HCT116 (cell line): ENCODE data around the gene ZNF839. TPM values are rescaled to one million over a fixed set of nuclear protein-coding genes. Genes with fewer than 3 reads are reported as not detected.

Experiments
- ATAC-seq: fragments of 200-7000 bp; cut with Tn5 transposase; 2 replicates; pipeline ENCODE4 v1.9.1; 2020; ENCODE audit warnings: mild to moderate bottlenecking, moderate library complexity
- BruUV-seq: library from RNA; stranded (reverse); fragments of 400-500 nt; replicated peaks from 2 replicates; lab custom pipeline; 2021; lab: Mats Ljungman, UMichigan
- CTCF ChIA-PET: fragments of 300-600 bp; sonication (Branson Sonifier 250); formaldehyde crosslinking; loops from one replicate; lab custom pipeline; 2021; ENCODE audit warnings: antibody characterized with exemption; lab: Charles Lee
- POLR2A ChIA-PET: fragments of 300-600, 350-600 bp; sonication (Branson Sonifier 250); formaldehyde crosslinking; loops from one replicate; lab custom pipeline; 2021; ENCODE audit warnings: antibody characterized with exemption; lab: Charles Lee
- RAD21 ChIA-PET, 2 experiments: fragments of 300-600 bp; sonication (Branson Sonifier 250); formaldehyde crosslinking; loops; one replicate each; lab custom pipeline; 2023; ENCODE audit warnings: low total read pairs in 2 of 2; ENCODE audit not compliant: uncharacterized antibody in 2 of 2, unreplicated experiment in 2 of 2, low non-redundant PET in 1 of 2; lab: Charles Lee
- DNase-seq: peaks from one replicate; pipeline ENCODE4 v3.0.0-alpha.2; 2010; ENCODE audit warnings: low read depth, low spot score
- H2AFZ ChIP-seq: fragments of 200-600 bp; shearing (Covaris generic), sonication (generic); 2 replicates; pipeline ENCODE4 v1.6.1; 2017; ENCODE audit warnings: low read depth, mixed run types, mixed read lengths, antibody characterized with exemption, low read length; ENCODE audit not compliant: poor library complexity, severe bottlenecking
- H3K27ac ChIP-seq: 2 replicates; pipeline ENCODE4 v1.5.1; 2012; ENCODE audit warnings: low read depth, low read length
- H3K27me3 ChIP-seq: fragments of 200-600 bp; sonication (generic); 2 replicates; pipeline ENCODE4 v1.6.1; 2016; ENCODE audit warnings: mixed run types, low read length, mixed read lengths; ENCODE audit not compliant: insufficient read depth
- H3K36me3 ChIP-seq, 2 experiments: fragments of 200-500 bp in 1 of 2; fragments of 200-600 bp in 1 of 2; sonication (Bioruptor generic) in 1 of 2; sonication (generic) in 1 of 2; 2 replicates each; pipeline versions ENCODE4 v1.5.1 to v1.6.1; 2014 to 2016; ENCODE audit warnings: low read length in 2 of 2, inconsistent platforms in 1 of 2, mixed read lengths in 1 of 2, mixed run types in 1 of 2; ENCODE audit not compliant: insufficient read depth in 2 of 2, control insufficient read depth in 1 of 2
- H3K4me1 ChIP-seq, 2 experiments: fragments of 200-600 bp in 1 of 2; sonication (generic) in 1 of 2; 2 replicates each; pipeline versions ENCODE4 v1.5.1 to v1.6.1; 2012 to 2017; ENCODE audit warnings: low read length in 2 of 2, inconsistent platforms in 1 of 2, mild to moderate bottlenecking in 1 of 2, mixed read lengths in 1 of 2, mixed run types in 1 of 2, moderate library complexity in 1 of 2; ENCODE audit not compliant: insufficient read depth in 2 of 2, control insufficient read depth in 1 of 2
- H3K4me2 ChIP-seq: fragments of 200-600 bp; sonication (generic); 2 replicates; pipeline ENCODE4 v1.6.1; 2017; ENCODE audit warnings: mixed run types, low read length, mixed read lengths
- H3K4me3 ChIP-seq, 2 experiments: fragments of 200-600 bp in 1 of 2; sonication (generic) in 1 of 2; replicated peaks in 1 of 2; 2 replicates each; pipeline ENCODE4 v1.5.1; 2011 to 2016; ENCODE audit warnings: low read length in 2 of 2, control low read depth in 1 of 2, low read depth in 1 of 2, mild to moderate bottlenecking in 1 of 2, mixed read lengths in 1 of 2, mixed run types in 1 of 2
- H3K79me2 ChIP-seq: fragments of 200-600 bp; sonication (generic); 2 replicates; pipeline ENCODE4 v1.6.1; 2017; ENCODE audit warnings: mild to moderate bottlenecking, mixed run types, low read length, moderate library complexity, mixed read lengths; ENCODE audit not compliant: insufficient read depth
- H3K9ac ChIP-seq: fragments of 200-600 bp; sonication (generic); 2 replicates; pipeline ENCODE4 v1.6.1; 2016; ENCODE audit warnings: low read length, mixed read lengths
- H3K9me2 ChIP-seq: fragments of 200-600 bp; sonication (generic), shearing (Covaris generic); 2 replicates; pipeline ENCODE4 v1.6.1; 2017; ENCODE audit warnings: mixed run types, mild to moderate bottlenecking, moderate library complexity; ENCODE audit not compliant: insufficient read depth
- H3K9me3 ChIP-seq, 2 experiments: fragments of 200-500 bp in 1 of 2; fragments of 200-600 bp in 1 of 2; sonication (Bioruptor generic) in 1 of 2; sonication (generic) in 1 of 2; 2 replicates each; pipeline ENCODE4 v1.6.1; 2014 to 2017; ENCODE audit warnings: low read length in 2 of 2, mixed read lengths in 2 of 2, inconsistent platforms in 1 of 2, low read depth in 1 of 2, mild to moderate bottlenecking in 1 of 2, mixed run types in 1 of 2, moderate library complexity in 1 of 2; ENCODE audit not compliant: control insufficient read depth in 1 of 2, insufficient read depth in 1 of 2
- H4K20me1 ChIP-seq: fragments of 200-600 bp; sonication (generic), shearing (Covaris generic); 2 replicates; pipeline ENCODE4 v1.6.1; 2017; ENCODE audit warnings: mixed run types, mild to moderate bottlenecking, moderate library complexity; ENCODE audit not compliant: insufficient read depth
- ATF3 ChIP-seq: IDR thresholded peaks from 2 replicates; pipeline ENCODE4 v1.6.1; 2012
- CBX3 ChIP-seq: IDR thresholded peaks from 2 replicates; pipeline ENCODE4 v1.6.1; 2012; ENCODE audit warnings: low read depth
- CTCF ChIP-seq, 3 experiments: fragments of 200-600 bp in 1 of 3; sonication (generic) in 1 of 3; IDR thresholded peaks in 2 of 3; conservative IDR thresholded peaks in 1 of 3; 2 replicates each; pipeline ENCODE4 v1.5.1; 2012 to 2017; ENCODE audit warnings: low read depth in 2 of 3, low read length in 2 of 3, antibody characterized with exemption in 1 of 3, borderline replicate concordance in 1 of 3, control low read depth in 1 of 3, mild to moderate bottlenecking in 1 of 3, mixed read lengths in 1 of 3, mixed run types in 1 of 3, moderate library complexity in 1 of 3; ENCODE audit not compliant: insufficient read depth in 1 of 3
- EGR1 ChIP-seq: IDR thresholded peaks from 2 replicates; pipeline ENCODE4 v1.6.1; 2012; ENCODE audit warnings: low read depth
- ELF1 ChIP-seq: IDR thresholded peaks from 2 replicates; pipeline ENCODE4 v1.6.1; 2012; ENCODE audit warnings: low read depth, borderline replicate concordance
- EZH2 ChIP-seq: fragments of 200-600 bp; sonication (generic); IDR thresholded peaks from 2 replicates; pipeline ENCODE4 v1.6.1; 2017; ENCODE audit warnings: antibody characterized with exemption, mixed run types
- EZH2phosphoT487 ChIP-seq: fragments of 200-600 bp; IDR thresholded peaks from 2 replicates; pipeline ENCODE4 v1.6.1; 2018; ENCODE audit warnings: antibody characterized with exemption, borderline replicate concordance
- JUND ChIP-seq: IDR thresholded peaks from 2 replicates; pipeline ENCODE4 v1.6.1; 2012
- MAX ChIP-seq: IDR thresholded peaks from 2 replicates; pipeline ENCODE4 v1.6.1; 2012
- POLR2A ChIP-seq: IDR thresholded peaks from 2 replicates; pipeline ENCODE4 v1.7.0; 2011; ENCODE audit warnings: borderline replicate concordance; ENCODE audit not compliant: insufficient read depth, insufficient read length; ENCODE audit errors: extremely low read depth
- POLR2AphosphoS5 ChIP-seq: IDR thresholded peaks from 2 replicates; pipeline ENCODE4 v1.6.1; 2011; ENCODE audit warnings: mild to moderate bottlenecking, low read depth, low read length, moderate library complexity
- RAD21 ChIP-seq: IDR thresholded peaks from 2 replicates; pipeline ENCODE4 v1.6.1; 2012; ENCODE audit warnings: low read depth, mild to moderate bottlenecking
- REST ChIP-seq: IDR thresholded peaks from 2 replicates; pipeline ENCODE4 v1.6.1; 2012; ENCODE audit warnings: low read depth
- YY1 ChIP-seq: IDR thresholded peaks from 2 replicates; pipeline ENCODE4 v1.6.1; 2011; ENCODE audit warnings: low read length, low read depth, moderate library complexity, mild to moderate bottlenecking; ENCODE audit not compliant: insufficient replicate concordance; ENCODE audit errors: extremely low read depth
- ZNF274 ChIP-seq: fragments of 200-500 bp; sonication (Bioruptor generic); IDR thresholded peaks from 2 replicates; pipeline ENCODE4 v1.6.1; 2014; ENCODE audit warnings: mild to moderate bottlenecking, low read depth, low read length, inconsistent platforms
- intact Hi-C: fragments of 100-400 bp; cut with micrococcal nuclease; formaldehyde crosslinking; loops from 2 replicates; pipeline ENCODE4 v1.10.0; 2022
- total RNA-seq: library from RNA; stranded (reverse); gene quantifications from one replicate; pipeline ENCODE4 v1.2.1, GENCODE V29; 2021; ENCODE audit not compliant: unreplicated experiment

Gene ZNF839
- total RNA-seq, 1 experiment from 2014 or later = 17.7 TPM

- TF ChIP-seq MAX = no peak
- no peak for TF ChIP-seq ATF3
- no peak for TF ChIP-seq EZH2phosphoT487
- TF ChIP-seq POLR2A = no peak
Observed at GRCh38 chr14:102341566-102341965, 22.0 kb downstream of the ZNF839 start (continued).

- ChIA-PET RAD21 (no interaction called here), POLR2A (no interaction called here), CTCF (no interaction called here)
- H3K9me3 ChIP-seq = no peaks in the 10 kb centered on the region
- H3K27me3 ChIP-seq = no peaks in the 10 kb centered on the region
- peaks cover 0 to 7% of the 10 kb centered on the region in 2 experiments; a peak in 3 of 4 replicates for H3K36me3 ChIP-seq
- H3K4me2 ChIP-seq = no peak overlapping the region
- intact Hi-C loops = no loop called here
- H2AFZ ChIP-seq = no peak overlapping the region
- H4K20me1 ChIP-seq = no peaks in the 10 kb centered on the region
- no peaks in the 10 kb centered on the region for H3K4me1 ChIP-seq
- H3K79me2 ChIP-seq = no peaks in the 10 kb centered on the region
- no peak overlapping the region for H3K4me3 ChIP-seq
- no peak overlapping the region for H3K9ac ChIP-seq
- DNase-seq = no peak
- no peak for ATAC-seq
- no peaks in the 10 kb centered on the region for H3K9me2 ChIP-seq
- no peak overlapping the region for H3K27ac ChIP-seq
- no TSS peak for BruUV-seq
- no peak for TF ChIP-seq ELF1
- TF ChIP-seq JUND = no peak
- TF ChIP-seq ZNF274 = no peak
- no peak for TF ChIP-seq CBX3
- no peak for TF ChIP-seq EZH2
Observed at GRCh38 chr14:102342238-102342637, 22.7 kb downstream of the ZNF839 start.

- H3K4me2 ChIP-seq = no peak overlapping the region
- no peak for DNase-seq
- BruUV-seq = no TSS peak
- no peak overlapping the region for H3K9ac ChIP-seq
- ATAC-seq = no peak
- POLR2A ChIA-PET = no interaction called here
- no peak overlapping the region for H3K27ac ChIP-seq
- no peaks in the 10 kb centered on the region for H3K27me3 ChIP-seq
- no peaks in the 10 kb centered on the region for H3K9me2 ChIP-seq
- H3K4me3 ChIP-seq = no peak overlapping the region
- no peak overlapping the region for H2AFZ ChIP-seq
- peaks cover 4 to 11% of the 10 kb centered on the region in 2 experiments; a peak in 2 of 4 replicates for H3K36me3 ChIP-seq
- RAD21 ChIA-PET = no interaction called here
- H3K4me1 ChIP-seq = no peaks in the 10 kb centered on the region
- intact Hi-C loops = no loop called here
- H3K79me2 ChIP-seq = no peaks in the 10 kb centered on the region
- no peaks in the 10 kb centered on the region for H3K9me3 ChIP-seq
- CTCF ChIA-PET = no interaction called here
- H4K20me1 ChIP-seq = no peaks in the 10 kb centered on the region
- TF ChIP-seq RAD21 (no peak), EZH2 (no peak), REST (no peak), CTCF (IDR thresholded peaks at IDR 0.05 in 2 of 3, conservative IDR thresholded peaks at IDR 0.05 in 1 of 3; ENCODE audit: borderline replicate concordance in 1 of 3, insufficient read depth in 1 of 3, low read depth in 2 of 3, low read length in 2 of 3) (no peak), POLR2AphosphoS5 (no peak), YY1 (no peak), EGR1 (no peak)
Observed at GRCh38 chr14:102344084-102344483, 24.5 kb downstream of the ZNF839 start.
